BJ (cell line): Measurements from ENCODE around the gene GRXCR2. TPM values are rescaled to one million over a fixed set of nuclear protein-coding genes. Genes with fewer than 3 reads are reported as not detected.

Experiments
- CTCF ChIA-PET: fragments of 350-600 bp; formaldehyde crosslinking; extraction: SDS; loops from one replicate; lab custom pipeline; 2021; ENCODE audit warnings: antibody characterized with exemption, inconsistent platforms; lab: Yijun Ruan, JAX
- POLR2A ChIA-PET: fragments of 300-600 bp; sonication (Branson Sonifier 250); formaldehyde crosslinking; extraction: SDS; loops from one replicate; lab custom pipeline; 2021; ENCODE audit warnings: antibody characterized with exemption; lab: Charles Lee
- DNase-seq: peaks from one replicate; pipeline ENCODE4 v3.0.0-alpha.2; 2011; ENCODE audit warnings: low read depth
- H3K27me3 ChIP-seq: 2 replicates; pipeline ENCODE4 v1.6.0; 2011; ENCODE audit warnings: low read length; ENCODE audit not compliant: control insufficient read depth, insufficient read depth
- H3K36me3 ChIP-seq: 2 replicates; pipeline ENCODE4 v1.5.1; 2011; ENCODE audit warnings: low read length; ENCODE audit not compliant: control insufficient read depth, insufficient read depth
- H3K4me3 ChIP-seq: 2 replicates; pipeline ENCODE4 v1.5.1; 2011; ENCODE audit warnings: low read depth, mild to moderate bottlenecking, control low read depth, low read length
- CTCF ChIP-seq: IDR thresholded peaks from 2 replicates; pipeline ENCODE4 v1.5.1; 2011; ENCODE audit warnings: low read depth, mild to moderate bottlenecking, control low read depth, inconsistent platforms, low read length, moderate library complexity; ENCODE audit not compliant: insufficient read depth
- polyA plus RNA-seq: library from polyadenylated mRNA; depleted of rRNA; stranded (reverse); fragments of >200 nt; gene quantifications from 2 replicates; pipeline ENCODE4 v1.2.3, GENCODE V29; 2011

Gene GRXCR2
- polyA plus RNA-seq, 1 experiment, result not detected

- ChIA-PET CTCF (interaction anchor here (0.9 kb wide), 1 partner anchor 14 kb away, joined by 5 read pairs; no protein-coding TSS in a partner anchor), POLR2A (no interaction called here)
- no peak for DNase-seq
- H3K27me3 ChIP-seq, result peaks cover 10% of the 10 kb centered on the region
- H3K36me3 ChIP-seq, result no peaks in the 10 kb centered on the region
- H3K4me3 ChIP-seq, result no peak overlapping the region
- TF ChIP-seq CTCF, result no peak
These were observed 39.2 kb upstream of the GRXCR2 start for GRCh38 chr5:145912019-145912418.

GRCh38 chr5:145911164-145911563, 38.4 kb upstream of the GRXCR2 start:
- H3K4me3 ChIP-seq, result no peak overlapping the region
- no peak for TF ChIP-seq CTCF
- peaks cover 10% of the 10 kb centered on the region for H3K27me3 ChIP-seq
- H3K36me3 ChIP-seq, result no peaks in the 10 kb centered on the region
- CTCF ChIA-PET, result interaction anchor here (0.9 to 1.1 kb wide), 2 partner anchors 9 to 24 kb away, joined by 3 to 4 read pairs; no protein-coding TSS in a partner anchor
- POLR2A ChIA-PET, result no interaction called here
- DNase-seq, result no peak

- no peak overlapping the region for H3K4me3 ChIP-seq
- no peak for DNase-seq
- POLR2A ChIA-PET, result no interaction called here
- TF ChIP-seq CTCF, result no peak
- no peaks in the 10 kb centered on the region for H3K36me3 ChIP-seq
- H3K27me3 ChIP-seq, result peaks cover 7% of the 10 kb centered on the region
- CTCF ChIA-PET, result interaction anchor here (0.7 to 1.3 kb wide), 3 partner anchors 19 to 143 kb away, joined by 3 read pairs; no protein-coding TSS in a partner anchor
These were observed 35.6 kb upstream of the GRXCR2 start for GRCh38 chr5:145908206-145908960.

GRCh38 chr5:145906401-145906800, 33.6 kb upstream of the GRXCR2 start:
- ChIA-PET POLR2A (no interaction called here), CTCF (no interaction called here)
- H3K36me3 ChIP-seq, result no peaks in the 10 kb centered on the region
- H3K4me3 ChIP-seq, result no peak overlapping the region
- TF ChIP-seq CTCF, result no peak
- DNase-seq, result no peak
- peaks cover 8% of the 10 kb centered on the region for H3K27me3 ChIP-seq

- no peaks in the 10 kb centered on the region for H3K36me3 ChIP-seq
- ChIA-PET POLR2A (no interaction called here), CTCF (no interaction called here)
- DNase-seq, result no peak
- H3K27me3 ChIP-seq, result peaks cover 5% of the 10 kb centered on the region; the same call in 1 of the 2 replicates
- TF ChIP-seq CTCF, result no peak
- H3K4me3 ChIP-seq, result no peak overlapping the region
These were observed 31.9 kb upstream of the GRXCR2 start for GRCh38 chr5:145904743-145905142.
